GM12878 (cell line): ENCODE results near the gene SMARCAD1. TPM values are rescaled to one million over a fixed set of nuclear protein-coding genes. Genes with fewer than 3 reads are reported as not detected.

Experiments used
- ATAC-seq: fragments of 200-7000 bp; cut with Tn5 transposase; 3 replicates; pipeline ENCODE4 v1.9.1; 2020; ENCODE audit warnings: mild to moderate bottlenecking, moderate library complexity
- BruUV-seq: library from RNA; stranded (reverse); fragments of 400-500 nt; replicated peaks from 2 replicates; lab custom pipeline; 2021; lab: Mats Ljungman, UMichigan
- CTCF ChIA-PET: fragments of 300-600 bp; sonication (Branson Sonifier 250); formaldehyde crosslinking; extraction: SDS; loops from one replicate; lab custom pipeline; 2021; ENCODE audit warnings: inconsistent platforms; lab: Yijun Ruan, JAX
- POLR2A ChIA-PET: fragments of 350-600 bp; formaldehyde crosslinking; extraction: SDS; loops from one replicate; lab custom pipeline; 2021; ENCODE audit warnings: inconsistent platforms; lab: Charles Lee
- RAD21 ChIA-PET: fragments of 300-600 bp; sonication (Branson Sonifier 250); formaldehyde crosslinking; loops from one replicate; lab custom pipeline; 2023; ENCODE audit warnings: antibody characterized with exemption; ENCODE audit not compliant: unreplicated experiment; lab: Charles Lee
- SMC1A ChIA-PET: fragments of 300-600 bp; sonication (Branson Sonifier 250); formaldehyde crosslinking; loops from one replicate; lab custom pipeline; 2023; ENCODE audit not compliant: unreplicated experiment, uncharacterized antibody; lab: Charles Lee
- DNase-seq: peaks from one replicate; pipeline ENCODE4 v3.0.0-alpha.2; 2011; ENCODE audit warnings: low read depth, low spot score
- FAIRE-seq: peaks from 3 replicates; lab custom pipeline; 2011; peaks lifted over from hg19 to GRCh38; lab: Jason Lieb, UNC
- H2AFZ ChIP-seq: 2 replicates; pipeline ENCODE4 v1.6.0; 2011; ENCODE audit warnings: low read depth, low read length, control low read depth; ENCODE audit not compliant: control insufficient read depth
- H3K27ac ChIP-seq: 2 replicates; pipeline ENCODE4 v1.5.1; 2011; ENCODE audit warnings: control low read depth; ENCODE audit not compliant: control insufficient read depth, insufficient read depth
- H3K27me3 ChIP-seq, 2 experiments: replicated peaks in 1 of 2; 2 replicates each; pipeline versions ENCODE4 v1.6.0 to v1.6.1; 2011; ENCODE audit warnings: low read length in 1 of 2; ENCODE audit not compliant: control insufficient read depth in 2 of 2, insufficient read depth in 2 of 2
- H3K36me3 ChIP-seq, 2 experiments: 2 replicates each; pipeline ENCODE4 v1.5.1; 2011; ENCODE audit warnings: low read length in 1 of 2; ENCODE audit not compliant: control insufficient read depth in 2 of 2, insufficient read depth in 2 of 2
- H3K4me1 ChIP-seq: 2 replicates; pipeline ENCODE4 v1.6.1; 2011; ENCODE audit warnings: mild to moderate bottlenecking, low read length, moderate library complexity, mixed read lengths; ENCODE audit not compliant: control insufficient read depth, insufficient read depth
- H3K4me2 ChIP-seq: 2 replicates; pipeline ENCODE4 v1.6.0; 2011; ENCODE audit warnings: control low read depth; ENCODE audit not compliant: control insufficient read depth, insufficient read depth
- H3K4me3 ChIP-seq: fragments of 200-600 bp; sonication (generic); 2 replicates; pipeline ENCODE4 v1.5.1; 2016
- H3K79me2 ChIP-seq: 2 replicates; pipeline ENCODE4 v1.6.0; 2011; ENCODE audit warnings: low read length; ENCODE audit not compliant: control insufficient read depth, insufficient read depth
- H3K9ac ChIP-seq: 2 replicates; pipeline ENCODE4 v1.8.0; 2011; ENCODE audit warnings: low read length, control low read depth, mixed read lengths; ENCODE audit not compliant: control insufficient read depth, insufficient read depth
- H3K9me3 ChIP-seq: replicated peaks from 3 replicates; pipeline ENCODE4 v1.5.1; 2011; ENCODE audit warnings: mild to moderate bottlenecking, low read length; ENCODE audit not compliant: control insufficient read depth, insufficient read depth
- H4K20me1 ChIP-seq: 2 replicates; pipeline ENCODE4 v1.6.0; 2011; ENCODE audit not compliant: control insufficient read depth, insufficient read depth
- BMI1 ChIP-seq: fragments of 450-650 bp; IDR thresholded peaks from 2 replicates; pipeline ENCODE4 v1.6.1; 2016; ENCODE audit warnings: mild to moderate bottlenecking, moderate library complexity, borderline replicate concordance
- BRCA1 ChIP-seq: IDR thresholded peaks from 2 replicates; pipeline ENCODE4 v1.6.1; 2011; ENCODE audit warnings: low read depth, low read length, improper control_type of control experiment
- CBFB ChIP-seq: IDR thresholded peaks from 2 replicates; pipeline ENCODE4 v1.6.1; 2016; ENCODE audit warnings: antibody characterized with exemption, low read depth
- CBX5 ChIP-seq: sonication (generic); IDR thresholded peaks from 2 replicates; pipeline ENCODE4 v1.6.1; 2016; ENCODE audit warnings: low read depth, moderate library complexity, mild to moderate bottlenecking, inconsistent platforms
- DPF2 ChIP-seq: fragments of 450-650 bp; IDR thresholded peaks from 2 replicates; pipeline ENCODE4 v1.6.1; 2017; ENCODE audit warnings: mild to moderate bottlenecking
- ESRRA ChIP-seq: IDR thresholded peaks from 2 replicates; pipeline ENCODE4 v1.6.1; 2012; ENCODE audit warnings: mild to moderate bottlenecking, low read length, improper control_type of control experiment
- HDAC2 ChIP-seq: fragments of 200-600 bp; sonication (generic); IDR thresholded peaks from 2 replicates; pipeline ENCODE4 v1.6.1; 2017
- NR2F1 ChIP-seq: fragments of 450-650 bp; conservative IDR thresholded peaks from 2 replicates; pipeline ENCODE4 v1.6.1; 2017; ENCODE audit warnings: mild to moderate bottlenecking
- SIX5 ChIP-seq: IDR thresholded peaks from 2 replicates; pipeline ENCODE4 v1.6.1; 2011; ENCODE audit warnings: mild to moderate bottlenecking, low read depth, low read length, moderate library complexity; ENCODE audit not compliant: severe bottlenecking
- ZBTB33 ChIP-seq: fragments of 450-650 bp; IDR thresholded peaks from 2 replicates; pipeline ENCODE4 v1.6.1; 2017; ENCODE audit warnings: mild to moderate bottlenecking
- ZNF207 ChIP-seq: fragments of 450-650 bp; IDR thresholded peaks from 2 replicates; pipeline ENCODE4 v1.6.1; 2014; ENCODE audit warnings: antibody characterized with exemption, mild to moderate bottlenecking, borderline replicate concordance
- ZNF217 ChIP-seq: fragments of 450-650 bp; IDR thresholded peaks from 2 replicates; pipeline ENCODE4 v1.6.1; 2017; ENCODE audit warnings: antibody characterized with exemption, mild to moderate bottlenecking
- WGBS: methylation state at CpG from one replicate; pipeline ENCODE4 v1.1.6; 2016; ENCODE audit warnings: low lambda C conversion rate; ENCODE audit not compliant: insufficient replicate concordance, insufficient coverage; ENCODE audit errors: missing lambda C conversion rate; 5-methylcytosine and 5-hydroxymethylcytosine counted together
- in situ Hi-C: fragments of 300-500 bp; cut with MboI; formaldehyde crosslinking; loops from 9 replicates; pipeline ENCODE4 v1.14.3; 2018; ENCODE audit warnings: mixed read lengths
- intact Hi-C: fragments of 100-400 bp; cut with micrococcal nuclease; formaldehyde crosslinking; loops from one replicate; pipeline ENCODE4 v1.14.2; 2022; ENCODE audit not compliant: unreplicated experiment
- polyA plus RNA-seq, 11 experiments: library from polyadenylated mRNA; depleted of rRNA in 4 of 11; unstranded in 6 of 11; stranded (reverse) in 5 of 11; fragments of >200 nt; fragmentation: Nextera tagmentation in 4 of 11; fragmentation: Illumina TruSeq in 1 of 11; extraction: Ambion mirVana in 4 of 11; extraction: Trizol in 1 of 11; gene quantifications; 1 replicate in 1 of 11; 2 replicates in 10 of 11; pipeline versions ENCODE4 v1.2.1 to v1.2.3, GENCODE V29; 2011 to 2016; ENCODE audit warnings: inconsistent platforms in 2 of 11, missing spikeins in 2 of 11, low read depth in 1 of 11
- total RNA-seq, 4 experiments: library from RNA; depleted of rRNA in 3 of 4; stranded (reverse); fragments of >200 nt in 3 of 4; fragmentation: Illumina TruSeq in 1 of 4; extraction: Trizol in 1 of 4; gene quantifications; 2 replicates each; pipeline versions ENCODE4 v1.2.1 to v1.2.3, GENCODE V29; 2013 to 2021
- TF ChIP-seq, protein P1 (sequence below): IDR thresholded peaks from 2 replicates; pipeline ENCODE4 v1.6.1; 2011; ENCODE audit warnings: borderline replicate concordance, low read depth, mild to moderate bottlenecking, moderate library complexity, low read length; ENCODE audit not compliant: insufficient read depth, poor library complexity, severe bottlenecking
- TF ChIP-seq, protein P2 (sequence below): IDR thresholded peaks from 2 replicates; pipeline ENCODE4 v1.6.1; 2012; ENCODE audit warnings: low read depth, low read length, improper control_type of control experiment

Gene SMARCAD1
- total and polyA plus RNA-seq, 10 of the 15 experiments (the other 5 are each of a cell fraction or from before 2014, with no cell fraction given): 7.6 to 41.2 (median 27.7) TPM

DNA sequence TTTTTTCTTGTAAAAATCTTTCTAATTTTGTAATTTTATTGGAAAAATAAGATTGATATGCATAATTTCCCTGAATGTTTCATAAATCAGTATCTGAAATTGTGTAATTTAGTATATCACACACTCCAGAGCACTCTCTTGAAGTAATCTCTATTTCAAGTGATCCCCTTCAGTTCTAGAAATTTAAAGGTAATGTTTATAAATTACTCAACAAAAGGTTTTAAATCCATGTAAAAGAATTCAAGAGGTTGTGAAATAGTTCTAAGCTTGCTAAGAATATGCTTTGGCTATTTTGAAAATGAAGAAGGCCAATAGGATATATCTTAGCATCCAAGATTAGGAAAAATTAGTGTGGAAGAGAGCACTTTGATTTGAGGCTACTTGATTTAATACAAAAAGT, 28.2 kb downstream of the SMARCAD1 start:
- Histone ChIP-seq H3K9me3 (no peaks in the 10 kb centered on the region), H3K4me2 (no peak overlapping the region), H3K27me3 (no peaks in the 10 kb centered on the region), H3K36me3 (peaks cover 0 to 14% of the 10 kb centered on the region in 2 experiments; a peak in 2 of 4 replicates), H3K4me3 (no peak overlapping the region), H4K20me1 (no peaks in the 10 kb centered on the region), H3K79me2 (no peaks in the 10 kb centered on the region), H3K27ac (no peak overlapping the region), H3K4me1 (no peaks in the 10 kb centered on the region), H2AFZ (no peak overlapping the region), H3K9ac (no peak overlapping the region)
- TF ChIP-seq BRCA1 (no peak), DPF2 (no peak), SIX5 (no peak)
- TF ChIP-seq, protein P1, sequence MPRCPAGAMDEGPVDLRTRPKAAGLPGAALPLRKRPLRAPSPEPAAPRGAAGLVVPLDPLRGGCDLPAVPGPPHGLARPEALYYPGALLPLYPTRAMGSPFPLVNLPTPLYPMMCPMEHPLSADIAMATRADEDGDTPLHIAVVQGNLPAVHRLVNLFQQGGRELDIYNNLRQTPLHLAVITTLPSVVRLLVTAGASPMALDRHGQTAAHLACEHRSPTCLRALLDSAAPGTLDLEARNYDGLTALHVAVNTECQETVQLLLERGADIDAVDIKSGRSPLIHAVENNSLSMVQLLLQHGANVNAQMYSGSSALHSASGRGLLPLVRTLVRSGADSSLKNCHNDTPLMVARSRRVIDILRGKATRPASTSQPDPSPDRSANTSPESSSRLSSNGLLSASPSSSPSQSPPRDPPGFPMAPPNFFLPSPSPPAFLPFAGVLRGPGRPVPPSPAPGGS: no peak
- RAD21 ChIA-PET: no interaction called here
- DNase-seq (no peak), FAIRE-seq (no peak), ATAC-seq (no peak)
- CTCF ChIA-PET: interaction anchor here (0.6 to 1.1 kb wide), 2 partner anchors 11 to 22 kb away, joined by 3 read pairs; no protein-coding TSS in a partner anchor
- no TSS peak for BruUV-seq
- POLR2A ChIA-PET: interaction anchor here (0.6 kb wide), 1 partner anchor 505 kb away, joined by 4 read pairs; no protein-coding TSS in a partner anchor
- intact Hi-C loops: no loop called here
- SMC1A ChIA-PET: no interaction called here
- in situ Hi-C loops: no loop called here

GRCh38 chr4:94237271-94237670, 29.6 kb downstream of the SMARCAD1 start:
- DNase-seq (no peak), ATAC-seq (no peak), FAIRE-seq (no peak)
- no peaks in the 10 kb centered on the region for H3K79me2 ChIP-seq
- H3K4me3 ChIP-seq: no peak overlapping the region
- H3K9ac ChIP-seq: no peak overlapping the region
- ChIA-PET POLR2A (no interaction called here), SMC1A (interaction anchor here (1.5 kb wide), 1 partner anchor 39 kb away, joined by 4 read pairs; no protein-coding TSS in a partner anchor), CTCF (interaction anchor here (0.7 kb wide), 1 partner anchor 67 kb away, joined by 3 read pairs; no protein-coding TSS in a partner anchor), RAD21 (no interaction called here)
- peaks cover 3 to 20% of the 10 kb centered on the region in 2 experiments for H3K36me3 ChIP-seq
- intact Hi-C loops (no loop called here), in situ Hi-C loops (no loop called here)
- 95% methylated on average over 4 of the region's 4 CpGs for WGBS
- no TSS peak for BruUV-seq
- H3K9me3 ChIP-seq: no peaks in the 10 kb centered on the region
- H3K27me3 ChIP-seq: no peaks in the 10 kb centered on the region
- H4K20me1 ChIP-seq: no peaks in the 10 kb centered on the region
- no peaks in the 10 kb centered on the region for H3K4me1 ChIP-seq
- H3K4me2 ChIP-seq: no peak overlapping the region
- H3K27ac ChIP-seq: no peak overlapping the region
- no peak overlapping the region for H2AFZ ChIP-seq
- no peak for TF ChIP-seq ZBTB33
- TF ChIP-seq ESRRA: no peak
- TF ChIP-seq HDAC2: no peak
- TF ChIP-seq CBX5: no peak
- no peak for TF ChIP-seq BMI1
- no peak for TF ChIP-seq NR2F1
- TF ChIP-seq ZNF217: no peak
- no peak for TF ChIP-seq CBFB
- TF ChIP-seq, protein P2, sequence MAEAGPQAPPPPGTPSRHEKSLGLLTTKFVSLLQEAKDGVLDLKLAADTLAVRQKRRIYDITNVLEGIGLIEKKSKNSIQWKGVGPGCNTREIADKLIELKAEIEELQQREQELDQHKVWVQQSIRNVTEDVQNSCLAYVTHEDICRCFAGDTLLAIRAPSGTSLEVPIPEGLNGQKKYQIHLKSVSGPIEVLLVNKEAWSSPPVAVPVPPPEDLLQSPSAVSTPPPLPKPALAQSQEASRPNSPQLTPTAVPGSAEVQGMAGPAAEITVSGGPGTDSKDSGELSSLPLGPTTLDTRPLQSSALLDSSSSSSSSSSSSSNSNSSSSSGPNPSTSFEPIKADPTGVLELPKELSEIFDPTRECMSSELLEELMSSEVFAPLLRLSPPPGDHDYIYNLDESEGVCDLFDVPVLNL: no peak
- no peak for TF ChIP-seq ZNF207
